ENCODE measurements around the gene COX15.
"Not testable (repeated sequence)": the region's sequence is repeated elsewhere in the genome, so short reads cannot be mapped to it uniquely, and the experiment has no call there.

Gene COX15

GRCh38 chr10:99740933-99741559, 9.1 kb upstream of the COX15 start:
- DNase-seq = no peak

GRCh38 chr10:99740260-99740659, 8.3 kb upstream of the COX15 start:
- no peak for DNase-seq

DNA sequence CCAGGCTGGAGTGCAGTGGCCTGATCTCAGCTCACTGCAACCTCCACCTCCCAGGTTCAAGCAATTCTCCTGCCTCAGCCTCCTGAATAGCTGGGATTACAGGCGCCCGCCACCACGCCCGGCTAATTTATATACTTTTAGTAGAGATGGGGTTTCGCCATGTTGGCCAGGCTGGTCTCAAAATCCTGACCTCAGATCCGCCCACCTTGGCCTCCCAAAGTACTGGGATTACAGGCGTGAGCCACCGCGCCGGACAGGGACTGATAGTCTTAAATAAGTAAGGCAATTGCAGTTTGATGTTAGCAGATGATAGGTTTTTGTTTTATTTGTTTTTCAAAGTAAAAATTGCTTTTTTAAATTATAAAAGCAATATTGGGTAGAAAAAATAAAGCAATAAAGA, 2.2 kb upstream of the COX15 start:
- DNase-seq = not testable (repeated sequence)

DNA sequence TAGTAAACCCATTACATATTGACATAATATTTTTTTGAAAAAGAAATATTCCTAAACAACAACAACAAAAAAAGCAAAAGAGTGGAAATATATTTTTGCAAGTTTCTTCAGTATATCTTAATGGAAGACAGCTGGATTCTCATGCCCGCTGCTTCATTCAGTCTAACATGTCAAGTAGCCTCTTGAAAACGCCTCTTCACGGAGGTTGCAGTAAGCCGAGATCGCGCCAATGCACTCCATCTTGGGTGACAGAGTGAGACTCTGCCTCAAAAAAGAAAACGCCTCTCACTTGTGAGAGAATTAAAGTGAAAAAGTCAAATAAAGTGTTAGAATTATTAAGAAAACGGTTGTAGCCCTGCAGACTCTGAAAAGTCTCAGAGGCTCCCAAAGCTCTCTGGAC, 1.4 kb upstream of the COX15 start:
- no peak for DNase-seq

- no peak for DNase-seq
These were observed 458 bp downstream of the COX15 start for GRCh38 chr10:99731306-99732032.

DNA sequence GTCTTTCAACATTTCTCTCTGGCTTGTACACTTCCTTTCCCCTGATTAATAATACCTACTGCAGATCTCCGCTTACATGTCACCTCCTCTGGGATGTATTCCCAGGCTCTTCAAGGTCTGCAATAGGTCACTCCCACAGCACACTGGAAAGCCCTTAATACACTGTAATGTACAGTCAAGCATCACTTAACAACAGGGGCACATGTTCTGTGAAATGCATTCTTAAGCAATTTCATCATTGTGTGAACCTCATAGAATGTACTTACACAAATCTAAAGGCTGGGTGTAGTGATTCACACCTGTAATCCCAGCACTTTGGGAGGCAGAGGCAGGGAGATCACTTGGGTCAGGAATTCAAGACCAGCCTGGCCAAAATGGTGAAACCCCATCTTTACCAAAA, 1.9 kb downstream of the COX15 start:
- DNase-seq = no peak

GRCh38 chr10:99720387-99720786, 11.5 kb downstream of the COX15 start:
- no peak for DNase-seq

DNA sequence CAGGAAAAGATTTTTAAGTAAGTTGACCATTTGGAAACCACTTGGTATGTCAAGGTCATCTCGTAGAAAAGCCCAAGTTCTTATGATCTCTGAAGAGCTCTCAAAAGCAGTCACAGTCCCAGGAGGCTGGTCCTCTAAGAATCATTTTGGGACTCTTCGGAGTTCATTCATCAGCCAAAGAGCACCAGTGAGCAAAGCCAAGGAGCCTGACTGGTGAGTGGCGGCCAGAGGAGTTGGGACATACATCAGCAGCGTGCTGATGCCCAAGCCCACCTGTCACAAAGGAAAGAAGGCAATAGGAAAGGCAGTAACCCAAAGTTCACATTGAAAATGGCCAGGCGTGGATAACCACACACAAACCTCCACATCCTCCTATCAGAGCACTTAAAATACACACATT, 17.5 kb downstream of the COX15 start:
- DNase-seq = no peak

DNA sequence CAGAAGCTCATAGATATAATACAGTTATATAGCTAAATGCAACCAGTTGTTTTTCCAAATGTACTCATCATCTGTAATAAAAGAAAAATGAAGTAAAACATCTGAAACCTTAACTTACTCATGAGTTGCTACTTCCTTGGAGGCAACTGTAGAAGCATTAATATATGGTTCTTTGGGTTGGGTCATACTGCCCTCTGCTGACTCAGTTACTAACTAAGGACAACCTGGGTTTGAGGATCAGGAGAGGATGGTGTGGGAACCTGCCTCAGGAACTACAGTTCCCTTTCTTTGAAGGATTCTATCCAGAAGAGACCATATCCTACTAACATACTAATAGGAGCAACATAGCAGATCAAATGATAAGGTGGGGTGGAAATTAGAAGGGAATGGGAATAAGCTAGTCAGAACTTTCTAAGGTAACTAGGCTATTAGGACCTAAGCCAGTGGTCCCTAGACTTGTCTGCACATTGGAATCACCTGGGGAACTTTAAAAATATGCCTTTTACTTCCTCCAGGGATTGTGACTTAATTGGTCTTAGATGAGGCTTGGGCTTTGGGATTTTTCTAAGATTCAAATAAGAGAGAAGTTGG, 20.7 kb downstream of the COX15 start:
- peak; percentile 22 for DNase-seq

DNA sequence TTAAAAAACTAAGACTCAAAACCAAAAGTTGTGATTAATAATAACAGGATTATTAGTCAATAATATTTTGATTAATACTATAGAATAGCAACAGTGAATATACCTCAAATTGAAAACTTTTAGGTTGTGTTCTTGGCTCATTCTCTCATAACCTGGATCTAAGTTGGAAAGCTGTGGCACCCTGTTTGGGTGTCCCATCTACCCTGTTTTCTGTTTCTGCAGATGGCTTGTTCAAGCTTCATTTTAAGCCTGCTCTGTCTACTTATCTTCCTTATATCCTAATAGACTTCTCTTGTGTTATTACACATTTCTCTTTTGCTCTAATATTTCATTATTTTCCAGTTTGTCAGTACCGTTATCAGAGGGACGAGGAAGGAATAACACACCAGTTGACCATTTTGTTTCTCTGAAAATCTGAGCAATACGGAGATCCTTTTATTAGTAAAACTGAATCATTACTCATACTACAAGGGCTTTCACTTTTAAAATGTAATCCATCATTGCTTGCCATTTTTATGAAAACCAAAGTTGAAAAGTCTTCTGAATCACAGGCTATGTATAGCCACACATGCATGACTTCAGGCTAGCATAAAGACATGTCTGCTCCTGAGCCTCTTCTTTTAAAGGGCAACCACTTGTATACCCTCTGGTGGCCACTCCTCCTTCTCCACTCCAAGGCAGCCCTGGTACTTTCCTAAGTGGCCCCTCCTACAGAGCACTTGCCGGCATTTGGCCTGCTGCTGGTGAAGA, 22.3 kb downstream of the COX15 start:
- DNase-seq = no peak

GRCh38 chr10:99708428-99709012, 23.4 kb downstream of the COX15 start:
- DNase-seq = no peak

DNA sequence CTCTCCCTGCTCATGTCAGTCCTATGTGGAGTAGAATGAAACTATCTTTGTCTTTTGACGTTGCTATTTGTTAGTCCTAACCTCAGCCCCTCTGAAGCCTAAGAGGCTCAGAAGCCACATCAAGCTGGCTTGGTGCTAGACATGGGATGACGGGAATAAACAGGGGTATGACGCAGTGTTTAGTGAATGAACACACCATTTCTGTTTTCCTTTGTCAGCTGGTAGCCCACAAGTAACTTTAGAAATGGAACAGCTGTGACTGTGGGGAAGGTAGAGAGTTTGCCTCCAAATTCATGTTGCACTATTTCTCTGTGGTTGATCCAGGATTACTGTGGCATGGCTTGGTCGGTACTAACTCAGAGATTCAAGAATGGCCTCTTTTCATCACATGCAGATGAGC, 31.3 kb downstream of the COX15 start:
- no peak for DNase-seq

DNA sequence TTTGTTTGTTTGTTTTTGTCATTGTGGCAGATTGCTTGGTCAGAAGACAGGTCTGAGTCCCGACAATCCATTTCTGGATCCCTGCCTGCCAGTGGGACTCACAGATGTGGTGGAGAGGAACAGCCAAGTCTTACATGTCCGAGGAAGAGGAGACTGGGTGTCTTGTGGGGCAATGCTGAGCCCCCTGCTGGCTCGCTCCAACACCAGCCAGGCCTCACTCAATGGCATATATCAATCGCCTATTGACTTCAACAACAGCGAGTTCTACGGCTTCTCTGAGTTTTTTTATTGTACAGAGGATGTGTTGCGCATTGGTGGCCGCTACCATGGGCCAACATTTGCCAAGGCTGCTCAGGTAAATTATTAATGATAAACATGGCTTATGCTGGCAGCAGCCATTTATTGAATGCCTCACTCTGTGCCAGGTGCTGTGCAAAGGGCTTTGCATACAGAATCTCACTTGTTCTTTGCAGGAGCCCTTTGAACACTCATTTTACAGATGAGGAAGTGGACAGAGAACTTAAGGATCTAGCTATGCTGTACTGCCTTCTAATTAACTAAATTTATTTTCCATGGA, 33.3 kb downstream of the COX15 start:
- no peak for DNase-seq

- DNase-seq = no peak
These were observed 36.2 kb downstream of the COX15 start for GRCh38 chr10:99695761-99696160.

- DNase-seq = no peak
These were observed 37.9 kb downstream of the COX15 start for GRCh38 chr10:99693933-99694583.

DNA sequence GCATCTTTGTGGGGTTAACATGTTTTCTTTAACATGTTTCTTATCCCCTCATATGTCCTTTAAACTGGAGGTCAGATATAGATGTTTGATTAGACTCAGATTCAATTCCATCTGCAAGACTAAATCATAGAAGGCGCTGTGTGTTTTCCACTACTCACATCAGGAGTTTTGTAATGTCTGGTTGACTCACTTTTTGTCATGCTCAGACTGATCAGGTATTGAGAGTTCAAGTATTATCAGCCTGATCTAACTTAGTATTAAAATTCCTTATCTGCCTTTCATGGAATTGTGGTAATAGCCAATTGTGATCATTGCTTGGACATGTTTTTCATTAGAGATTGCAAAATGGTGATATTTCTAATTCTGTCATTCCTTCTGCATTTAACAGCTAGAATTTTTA, 42.5 kb downstream of the COX15 start:
- no peak for DNase-seq

DNA sequence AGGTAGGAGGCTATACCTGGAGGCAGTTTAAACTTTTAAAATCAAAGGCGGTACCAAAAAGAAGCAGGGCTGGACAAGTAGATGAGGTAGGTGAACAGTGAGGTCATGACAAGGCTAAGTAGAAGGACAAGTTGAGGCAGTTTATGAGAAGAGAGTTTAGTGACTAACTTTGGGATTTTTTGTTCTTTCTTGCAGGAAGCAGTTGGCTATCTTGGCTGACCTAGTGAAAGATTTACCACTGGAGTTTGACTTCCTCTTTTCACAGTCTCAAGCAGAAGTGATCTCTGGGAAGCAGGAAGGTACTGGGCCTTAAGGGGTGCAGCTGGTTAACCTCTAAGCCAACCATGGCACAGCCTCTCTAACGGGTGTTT, 46.3 kb downstream of the COX15 start:
- no peak for DNase-seq

GRCh38 chr10:99682752-99683151, 49.2 kb downstream of the COX15 start:
- DNase-seq = no peak
